Activated naive CD4-positive, alpha-beta T cell treated with anti-CD3 and anti-CD28 coated beads, Interleukin-2, amount 10 ng/mL, durations not matched to agents 7 days and 5 days (primary cell): ENCODE measurements around the gene NKAIN1.
A peak's percentile ranks its signal among the peaks of the same experiment; 100 is the strongest.
"Not testable (repeated sequence)": the region's sequence is repeated elsewhere in the genome, so short reads cannot be mapped to it uniquely, and the experiment has no call there.

Source experiments
- CTCF ChIA-PET: fragments of 350-600 bp; sonication (Branson Sonifier 250); formaldehyde crosslinking; loops from one replicate; lab custom pipeline; 2021; ENCODE audit warnings: antibody characterized with exemption; lab: Charles Lee
- DNase-seq: peaks from one replicate; pipeline ENCODE4 v3.0.0-alpha.2; 2020
- H3K27ac Mint-ChIP-seq: one replicate; pipeline ENCODE4 v1.8.0; 2021; ENCODE audit warnings: mild to moderate bottlenecking, moderate library complexity, mixed read lengths
- H3K27me3 Mint-ChIP-seq: one replicate; pipeline ENCODE4 v1.8.0; 2021; ENCODE audit warnings: mild to moderate bottlenecking, mixed read lengths
- H3K36me3 Mint-ChIP-seq: one replicate; pipeline ENCODE4 v1.8.0; 2021; ENCODE audit warnings: mixed read lengths
- H3K4me1 Mint-ChIP-seq: one replicate; pipeline ENCODE4 v1.8.0; 2021; ENCODE audit warnings: mixed read lengths
- H3K4me3 Mint-ChIP-seq: one replicate; pipeline ENCODE4 v1.8.0; 2021; ENCODE audit warnings: mild to moderate bottlenecking, moderate library complexity, mixed read lengths
- H3K9me3 Mint-ChIP-seq: one replicate; pipeline ENCODE4 v1.8.0; 2021; ENCODE audit warnings: mixed read lengths

Gene NKAIN1

GRCh38 chr1:31239653-31240241 is at the start of gene NKAIN1:
TSS of gene NKAIN1 (minus strand) at chr1:31239887. CDS start at chr1:31239547, 340 bp downstream.
- Mint-ChIP-seq H3K4me3 (peak within 1 kb of the TSS; percentile 22), H3K4me1 (peaks cover 21% of the 10 kb centered on the region), H3K27me3 (peaks cover 77% of the 10 kb centered on the region), H3K27ac (no peak within 1 kb of the TSS), H3K9me3 (no peaks in the 10 kb centered on the region), H3K36me3 (no peaks in the 10 kb centered on the region)
- CTCF ChIA-PET: no interaction called here
- DNase-seq: no peak

GRCh38 chr1:31289021-31289420 is 49.3 kb upstream of the NKAIN1 start:
- no peaks in the 10 kb centered on the region for H3K9me3 Mint-ChIP-seq
- CTCF ChIA-PET: interaction anchor here (0.6 kb wide), 1 partner anchor 24 kb away, joined by 3 read pairs; no protein-coding TSS in a partner anchor
- no peaks in the 10 kb centered on the region for H3K4me1 Mint-ChIP-seq
- DNase-seq: no peak
- no peaks in the 10 kb centered on the region for H3K27me3 Mint-ChIP-seq
- no peak overlapping the region for H3K27ac Mint-ChIP-seq
- H3K4me3 Mint-ChIP-seq: no peak overlapping the region
- H3K36me3 Mint-ChIP-seq: peaks cover 44% of the 10 kb centered on the region

GRCh38 chr1:31287791-31288190 is 48.1 kb upstream of the NKAIN1 start:
- CTCF ChIA-PET: interaction anchor here (0.8 kb wide), 1 partner anchor 9 kb away, joined by 3 read pairs; no protein-coding TSS in a partner anchor
- DNase-seq, H3K4me1 Mint-ChIP-seq, H3K27ac Mint-ChIP-seq, H3K27me3 Mint-ChIP-seq, H3K9me3 Mint-ChIP-seq, H3K4me3 Mint-ChIP-seq: not testable (repeated sequence)
- H3K36me3 Mint-ChIP-seq: peaks cover 39% of the 10 kb centered on the region

GRCh38 chr1:31282426-31282825 is 42.7 kb upstream of the NKAIN1 start:
- H3K27ac Mint-ChIP-seq, H3K4me3 Mint-ChIP-seq, CTCF ChIA-PET, H3K27me3 Mint-ChIP-seq, DNase-seq, H3K4me1 Mint-ChIP-seq, H3K9me3 Mint-ChIP-seq: not testable (repeated sequence)
- H3K36me3 Mint-ChIP-seq: peaks cover 39% of the 10 kb centered on the region

- DNase-seq: no peak
- CTCF ChIA-PET: no interaction called here
- no peaks in the 10 kb centered on the region for H3K27me3 Mint-ChIP-seq
- no peaks in the 10 kb centered on the region for H3K9me3 Mint-ChIP-seq
- peaks cover 43% of the 10 kb centered on the region for H3K36me3 Mint-ChIP-seq
- no peak overlapping the region for H3K4me3 Mint-ChIP-seq
- no peaks in the 10 kb centered on the region for H3K4me1 Mint-ChIP-seq
- H3K27ac Mint-ChIP-seq: no peak overlapping the region
Observed at GRCh38 chr1:31273619-31274018, 33.9 kb upstream of the NKAIN1 start.

GRCh38 chr1:31272369-31272768 is 32.7 kb upstream of the NKAIN1 start:
- Mint-ChIP-seq H3K27me3 (no peaks in the 10 kb centered on the region), H3K27ac (no peak overlapping the region), H3K4me3 (no peak overlapping the region), H3K36me3 (peaks cover 42% of the 10 kb centered on the region), H3K4me1 (no peaks in the 10 kb centered on the region), H3K9me3 (no peaks in the 10 kb centered on the region)
- DNase-seq: no peak
- CTCF ChIA-PET: interaction anchor here (0.9 kb wide), 1 partner anchor 123 kb away, joined by 4 read pairs; no protein-coding TSS in a partner anchor

GRCh38 chr1:31266547-31266946 is 26.9 kb upstream of the NKAIN1 start:
- no peaks in the 10 kb centered on the region for H3K9me3 Mint-ChIP-seq

GRCh38 chr1:31264790-31265386 is 25.2 kb upstream of the NKAIN1 start:
- Mint-ChIP-seq H3K36me3 (peaks cover 49% of the 10 kb centered on the region), H3K9me3 (no peaks in the 10 kb centered on the region), H3K4me1 (no peaks in the 10 kb centered on the region), H3K27me3 (no peaks in the 10 kb centered on the region), H3K4me3 (no peak overlapping the region), H3K27ac (no peak overlapping the region)
- no peak for DNase-seq
- CTCF ChIA-PET: no interaction called here

More at GRCh38 chr1:31266547-31266946, 26.9 kb upstream of the NKAIN1 start:
- CTCF ChIA-PET: no interaction called here
- DNase-seq: no peak
- H3K27ac Mint-ChIP-seq: no peak overlapping the region
- H3K36me3 Mint-ChIP-seq: peaks cover 52% of the 10 kb centered on the region
- H3K27me3 Mint-ChIP-seq: no peaks in the 10 kb centered on the region
- H3K4me3 Mint-ChIP-seq: no peak overlapping the region
- no peaks in the 10 kb centered on the region for H3K4me1 Mint-ChIP-seq

- Mint-ChIP-seq H3K4me3 (no peak overlapping the region), H3K4me1 (no peaks in the 10 kb centered on the region), H3K27ac (no peak overlapping the region), H3K9me3 (no peaks in the 10 kb centered on the region), H3K36me3 (peaks cover 51% of the 10 kb centered on the region), H3K27me3 (no peaks in the 10 kb centered on the region)
- DNase-seq: no peak
- CTCF ChIA-PET: no interaction called here
Observed at GRCh38 chr1:31263408-31263807, 23.7 kb upstream of the NKAIN1 start.

GRCh38 chr1:31262393-31262792 is 22.7 kb upstream of the NKAIN1 start:
- DNase-seq, H3K9me3 Mint-ChIP-seq, H3K27me3 Mint-ChIP-seq, H3K27ac Mint-ChIP-seq, CTCF ChIA-PET, H3K4me3 Mint-ChIP-seq, H3K4me1 Mint-ChIP-seq: not testable (repeated sequence)
- H3K36me3 Mint-ChIP-seq: peaks cover 55% of the 10 kb centered on the region

- CTCF ChIA-PET: interaction anchor here (0.7 kb wide), 1 partner anchor 254 kb away, joined by 3 read pairs; no protein-coding TSS in a partner anchor
- Mint-ChIP-seq H3K4me1 (no peaks in the 10 kb centered on the region), H3K27me3 (no peaks in the 10 kb centered on the region), H3K27ac (no peak overlapping the region), H3K9me3 (no peaks in the 10 kb centered on the region), H3K36me3 (peaks cover 51% of the 10 kb centered on the region), H3K4me3 (no peak overlapping the region)
- DNase-seq: no peak
Observed at GRCh38 chr1:31261916-31262315, 22.2 kb upstream of the NKAIN1 start.

GRCh38 chr1:31259746-31260145 is 20.1 kb upstream of the NKAIN1 start:
- Mint-ChIP-seq H3K27ac (no peak overlapping the region), H3K4me1 (no peaks in the 10 kb centered on the region), H3K36me3 (peaks cover 40% of the 10 kb centered on the region), H3K9me3 (no peaks in the 10 kb centered on the region), H3K4me3 (no peak overlapping the region), H3K27me3 (no peaks in the 10 kb centered on the region)
- no peak for DNase-seq
- CTCF ChIA-PET: no interaction called here

GRCh38 chr1:31258581-31258980 is 18.9 kb upstream of the NKAIN1 start:
- H3K4me3 Mint-ChIP-seq: no peak overlapping the region
- no peak for DNase-seq
- CTCF ChIA-PET: no interaction called here
- H3K27me3 Mint-ChIP-seq: no peaks in the 10 kb centered on the region
- H3K4me1 Mint-ChIP-seq: no peaks in the 10 kb centered on the region
- peak overlapping the region; percentile 8 for H3K27ac Mint-ChIP-seq
- H3K9me3 Mint-ChIP-seq: no peaks in the 10 kb centered on the region
- peaks cover 37% of the 10 kb centered on the region for H3K36me3 Mint-ChIP-seq

GRCh38 chr1:31257213-31257612 is 17.5 kb upstream of the NKAIN1 start:
- CTCF ChIA-PET: no interaction called here
- H3K4me1 Mint-ChIP-seq: no peaks in the 10 kb centered on the region
- DNase-seq: no peak
- no peaks in the 10 kb centered on the region for H3K27me3 Mint-ChIP-seq
- H3K9me3 Mint-ChIP-seq: no peaks in the 10 kb centered on the region
- no peak overlapping the region for H3K27ac Mint-ChIP-seq
- no peak overlapping the region for H3K4me3 Mint-ChIP-seq
- H3K36me3 Mint-ChIP-seq: peaks cover 34% of the 10 kb centered on the region

- Mint-ChIP-seq H3K27me3 (no peaks in the 10 kb centered on the region), H3K4me3 (no peak overlapping the region), H3K27ac (no peak overlapping the region), H3K36me3 (no peaks in the 10 kb centered on the region), H3K9me3 (no peaks in the 10 kb centered on the region), H3K4me1 (no peaks in the 10 kb centered on the region)
- no peak for DNase-seq
- CTCF ChIA-PET: interaction anchor here (1.1 kb wide), 1 partner anchor 28 kb away, joined by 4 read pairs; no protein-coding TSS in a partner anchor
Observed at GRCh38 chr1:31249854-31250253, 10.2 kb upstream of the NKAIN1 start.
